ENCODE measurements around the gene STX11. TPM values are rescaled to one million over a fixed set of nuclear protein-coding genes. Genes with fewer than 3 reads are reported as not detected.

The STX11 gene
- total and polyA plus RNA-seq, 2 of the 13 experiments (the other 11 are each of a cell fraction or from before 2014, with no cell fraction given) = 0.03 TPM; not detected in 1

DNA sequence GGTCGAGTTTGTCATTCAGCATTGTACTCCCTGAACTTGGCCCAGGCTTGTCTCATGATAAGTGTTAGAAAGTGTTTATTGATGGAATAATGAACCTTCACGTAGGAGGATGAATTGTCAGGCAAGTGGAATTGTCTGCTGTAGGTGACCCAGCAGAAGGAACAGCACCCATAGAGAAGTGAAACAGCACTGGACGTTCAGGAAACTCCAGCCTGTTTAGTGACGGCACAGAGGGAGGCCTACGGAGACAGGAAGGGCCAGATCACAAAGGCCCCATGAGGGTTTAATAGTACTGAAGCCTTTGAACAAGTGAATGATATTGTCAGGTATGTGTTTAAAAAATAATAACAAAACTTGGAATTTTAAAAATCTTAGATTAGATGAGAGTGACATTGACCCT lies 2.9 kb downstream of the STX11 start:
- H3K27ac ChIP-seq (ENCODE audit: extremely low read length, insufficient read depth, low read length) = no peak overlapping the region
- H3K9ac ChIP-seq (ENCODE audit: insufficient read depth, low read depth, low read length) = no peak overlapping the region
- CTCF ChIA-PET (ENCODE audit: low intra/inter-chr PET ratio, low total read pairs) = no interaction called here
- H4K20me1 ChIP-seq (ENCODE audit: insufficient read depth, low read length) = no peaks in the 10 kb centered on the region
- in situ Hi-C loops (cut with HindIII; ENCODE audit: extremely low pct_ligation_motif_present, low pct_unique_long_range_greater_than_20kb) (no loop called here), intact Hi-C loops (cut with micrococcal nuclease; ENCODE audit: unreplicated experiment) (no loop called here)
- DNase-seq (ENCODE audit: low spot score) = no peak
- H3K4me3 ChIP-seq (replicated peaks in 1 of 3; ENCODE audit: insufficient read depth in 1 of 3, low read depth in 2 of 3, low read length in 3 of 3) = no peak overlapping the region
- no TSS peak for BruUV-seq (replicated peaks)
- peaks cover 2 to 40% of the 10 kb centered on the region in 2 experiments; a peak in 4 of 5 replicates for H3K27me3 ChIP-seq (ENCODE audit: control insufficient read depth in 1 of 2, insufficient read depth in 2 of 2, low read length in 2 of 2)
- no peak for FAIRE-seq
- no peak for ATAC-seq
- POLR2A ChIA-PET = no interaction called here
- H2AFZ ChIP-seq (ENCODE audit: low read length) = no peak overlapping the region
- no peaks in the 10 kb centered on the region for H3K79me2 ChIP-seq (ENCODE audit: insufficient read depth, low read length)
- H3K36me3 ChIP-seq (replicated peaks in 1 of 2; ENCODE audit: control insufficient read depth in 1 of 2, insufficient read depth in 2 of 2, low read length in 2 of 2) = no peaks in the 10 kb centered on the region
- 50% methylated on average over 5 of the region's 5 CpGs for WGBS (ENCODE audit: low lambda C conversion rate)
- no peak overlapping the region for H3K4me2 ChIP-seq (ENCODE audit: low read depth, low read length)
- no peaks in the 10 kb centered on the region for H3K9me3 ChIP-seq (ENCODE audit: low read length)
- H3K4me1 ChIP-seq (ENCODE audit: insufficient read depth, low read length) = peaks cover 9% of the 10 kb centered on the region
- TF ChIP-seq SALL1 (CRISPR knock-in tag; IDR thresholded peaks at IDR 0.05) = no peak
- no peak for TF ChIP-seq TMF1 (CRISPR knock-in tag; IDR thresholded peaks at IDR 0.05; ENCODE audit: low read depth)
- TF ChIP-seq, protein P1, sequence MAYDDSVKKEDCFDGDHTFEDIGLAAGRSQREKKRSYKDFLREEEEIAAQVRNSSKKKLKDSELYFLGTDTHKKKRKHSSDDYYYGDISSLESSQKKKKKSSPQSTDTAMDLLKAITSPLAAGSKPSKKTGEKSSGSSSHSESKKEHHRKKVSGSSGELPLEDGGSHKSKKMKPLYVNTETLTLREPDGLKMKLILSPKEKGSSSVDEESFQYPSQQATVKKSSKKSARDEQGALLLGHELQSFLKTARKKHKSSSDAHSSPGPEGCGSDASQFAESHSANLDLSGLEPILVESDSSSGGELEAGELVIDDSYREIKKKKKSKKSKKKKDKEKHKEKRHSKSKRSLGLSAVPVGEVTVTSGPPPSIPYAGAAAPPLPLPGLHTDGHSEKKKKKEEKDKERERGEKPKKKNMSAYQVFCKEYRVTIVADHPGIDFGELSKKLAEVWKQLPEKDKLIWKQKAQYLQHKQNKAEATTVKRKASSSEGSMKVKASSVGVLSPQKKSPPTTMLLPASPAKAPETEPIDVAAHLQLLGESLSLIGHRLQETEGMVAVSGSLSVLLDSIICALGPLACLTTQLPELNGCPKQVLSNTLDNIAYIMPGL (CRISPR knock-in tag; IDR thresholded peaks at IDR 0.05; ENCODE audit: borderline replicate concordance in 1 of 2, low read depth in 1 of 2) = no peak
- TF ChIP-seq, protein P2, sequence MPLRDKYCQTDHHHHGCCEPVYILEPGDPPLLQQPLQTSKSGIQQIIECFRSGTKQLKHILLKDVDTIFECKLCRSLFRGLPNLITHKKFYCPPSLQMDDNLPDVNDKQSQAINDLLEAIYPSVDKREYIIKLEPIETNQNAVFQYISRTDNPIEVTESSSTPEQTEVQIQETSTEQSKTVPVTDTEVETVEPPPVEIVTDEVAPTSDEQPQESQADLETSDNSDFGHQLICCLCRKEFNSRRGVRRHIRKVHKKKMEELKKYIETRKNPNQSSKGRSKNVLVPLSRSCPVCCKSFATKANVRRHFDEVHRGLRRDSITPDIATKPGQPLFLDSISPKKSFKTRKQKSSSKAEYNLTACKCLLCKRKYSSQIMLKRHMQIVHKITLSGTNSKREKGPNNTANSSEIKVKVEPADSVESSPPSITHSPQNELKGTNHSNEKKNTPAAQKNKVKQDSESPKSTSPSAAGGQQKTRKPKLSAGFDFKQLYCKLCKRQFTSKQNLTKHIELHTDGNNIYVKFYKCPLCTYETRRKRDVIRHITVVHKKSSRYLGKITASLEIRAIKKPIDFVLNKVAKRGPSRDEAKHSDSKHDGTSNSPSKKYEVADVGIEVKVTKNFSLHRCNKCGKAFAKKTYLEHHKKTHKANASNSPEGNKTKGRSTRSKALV (CRISPR knock-in tag; IDR thresholded peaks at IDR 0.05) = no peak
- no peak for TF ChIP-seq SMARCC2 (IDR thresholded peaks at IDR 0.05)
- TF ChIP-seq NCOA1 (CRISPR knock-in tag; IDR thresholded peaks at IDR 0.05) = no peak
- TF ChIP-seq SP140L (CRISPR knock-in tag; IDR thresholded peaks at IDR 0.05; ENCODE audit: borderline replicate concordance) = no peak
- TF ChIP-seq ZFYVE20 (CRISPR knock-in tag; IDR thresholded peaks at IDR 0.05; ENCODE audit: borderline replicate concordance, low read depth) = no peak
- no peak for TF ChIP-seq CCAR2 (optimal IDR thresholded peaks at IDR 0.05; ENCODE audit: low read depth, low read length)
- no peak for TF ChIP-seq ZBTB8A (CRISPR knock-in tag; IDR thresholded peaks at IDR 0.05; ENCODE audit: borderline replicate concordance, low read depth)
- TF ChIP-seq HOXD1 (CRISPR knock-in tag; IDR thresholded peaks at IDR 0.05) = no peak
- TF ChIP-seq, protein P3, sequence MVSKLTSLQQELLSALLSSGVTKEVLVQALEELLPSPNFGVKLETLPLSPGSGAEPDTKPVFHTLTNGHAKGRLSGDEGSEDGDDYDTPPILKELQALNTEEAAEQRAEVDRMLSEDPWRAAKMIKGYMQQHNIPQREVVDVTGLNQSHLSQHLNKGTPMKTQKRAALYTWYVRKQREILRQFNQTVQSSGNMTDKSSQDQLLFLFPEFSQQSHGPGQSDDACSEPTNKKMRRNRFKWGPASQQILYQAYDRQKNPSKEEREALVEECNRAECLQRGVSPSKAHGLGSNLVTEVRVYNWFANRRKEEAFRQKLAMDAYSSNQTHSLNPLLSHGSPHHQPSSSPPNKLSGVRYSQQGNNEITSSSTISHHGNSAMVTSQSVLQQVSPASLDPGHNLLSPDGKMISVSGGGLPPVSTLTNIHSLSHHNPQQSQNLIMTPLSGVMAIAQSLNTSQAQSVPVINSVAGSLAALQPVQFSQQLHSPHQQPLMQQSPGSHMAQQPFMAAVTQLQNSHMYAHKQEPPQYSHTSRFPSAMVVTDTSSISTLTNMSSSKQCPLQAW (CRISPR knock-in tag; IDR thresholded peaks at IDR 0.05) = no peak
- no peak for TF ChIP-seq NPAS2 (CRISPR knock-in tag; IDR thresholded peaks at IDR 0.05; ENCODE audit: borderline replicate concordance)
- TF ChIP-seq, protein P4, sequence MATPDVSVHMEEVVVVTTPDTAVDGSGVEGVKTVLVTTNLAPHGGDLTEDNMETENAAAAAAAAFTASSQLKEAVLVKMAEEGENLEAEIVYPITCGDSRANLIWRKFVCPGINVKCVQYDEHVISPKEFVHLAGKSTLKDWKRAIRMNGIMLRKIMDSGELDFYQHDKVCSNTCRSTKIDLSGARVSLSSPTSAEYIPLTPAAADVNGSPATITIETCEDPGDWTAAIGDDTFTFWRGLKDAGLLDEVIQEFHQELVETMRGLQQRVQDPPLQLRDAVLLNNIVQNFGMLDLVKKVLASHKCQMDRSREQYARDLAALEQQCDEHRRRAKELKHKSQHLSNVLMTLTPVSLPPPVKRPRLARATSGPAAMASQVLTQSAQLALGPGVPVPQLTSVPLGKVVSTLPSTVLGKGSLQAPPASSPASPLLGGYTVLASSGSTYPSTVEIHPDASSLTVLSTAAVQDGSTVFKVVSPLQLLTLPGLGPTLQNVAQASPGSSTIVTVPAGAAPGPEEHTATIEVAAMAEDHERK (CRISPR knock-in tag; IDR thresholded peaks at IDR 0.05; ENCODE audit: low read depth) = no peak
- TF ChIP-seq ZNF772 (CRISPR knock-in tag; IDR thresholded peaks at IDR 0.05) = no peak
- TF ChIP-seq, protein P5, sequence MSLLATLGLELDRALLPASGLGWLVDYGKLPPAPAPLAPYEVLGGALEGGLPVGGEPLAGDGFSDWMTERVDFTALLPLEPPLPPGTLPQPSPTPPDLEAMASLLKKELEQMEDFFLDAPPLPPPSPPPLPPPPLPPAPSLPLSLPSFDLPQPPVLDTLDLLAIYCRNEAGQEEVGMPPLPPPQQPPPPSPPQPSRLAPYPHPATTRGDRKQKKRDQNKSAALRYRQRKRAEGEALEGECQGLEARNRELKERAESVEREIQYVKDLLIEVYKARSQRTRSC (CRISPR knock-in tag; IDR thresholded peaks at IDR 0.05; ENCODE audit: low read depth) = no peak
- TF ChIP-seq ATM (IDR thresholded peaks at IDR 0.05; ENCODE audit: borderline replicate concordance) = no peak

Data from HepG2 (cell line).